DND-41 (cell line): ENCODE measurements around the gene MXD1.

Source experiments
- ATAC-seq: fragments of 200-7000 bp; cut with Tn5 transposase; 3 replicates; pipeline ENCODE4 v1.9.1; 2021; ENCODE audit warnings: low read depth; ENCODE audit not compliant: insufficient read depth
- DNase-seq: peaks from one replicate; pipeline ENCODE4 v3.0.0-alpha.2; 2020
- H2AFZ ChIP-seq: 2 replicates; pipeline ENCODE4 v1.6.0; 2012; ENCODE audit warnings: low read depth, low read length
- H3K27ac ChIP-seq: 2 replicates; pipeline ENCODE4 v1.5.1; 2012; ENCODE audit warnings: low read length, inconsistent platforms
- H3K27me3 ChIP-seq: fragments of 200-600 bp; sonication (generic); 2 replicates; pipeline ENCODE4 v1.6.0; 2012; ENCODE audit warnings: low read length, mild to moderate bottlenecking, inconsistent platforms; ENCODE audit not compliant: insufficient read depth, poor library complexity
- H3K36me3 ChIP-seq: 2 replicates; pipeline ENCODE4 v1.5.1; 2012; ENCODE audit warnings: low read length, inconsistent platforms; ENCODE audit not compliant: insufficient read depth
- H3K4me1 ChIP-seq: 2 replicates; pipeline ENCODE4 v1.5.1; 2012; ENCODE audit warnings: mild to moderate bottlenecking, low read length; ENCODE audit not compliant: insufficient read depth
- H3K4me2 ChIP-seq: 2 replicates; pipeline ENCODE4 v1.6.0; 2012; ENCODE audit warnings: mild to moderate bottlenecking, moderate library complexity, low read length, inconsistent platforms; ENCODE audit not compliant: insufficient read depth
- H3K4me3 ChIP-seq, 2 experiments: fragments of 200-600 bp in 1 of 2; shearing (Covaris generic) in 1 of 2; 2 replicates each; pipeline ENCODE4 v1.5.1; 2012 to 2016; ENCODE audit warnings: inconsistent platforms in 2 of 2, low read length in 2 of 2, mild to moderate bottlenecking in 2 of 2, low read depth in 1 of 2, moderate library complexity in 1 of 2
- H3K79me2 ChIP-seq: 2 replicates; pipeline ENCODE4 v1.6.0; 2012; ENCODE audit warnings: low read length, inconsistent platforms; ENCODE audit not compliant: insufficient read depth
- H3K9ac ChIP-seq: 2 replicates; pipeline ENCODE4 v1.6.0; 2012; ENCODE audit warnings: low read depth, mild to moderate bottlenecking, inconsistent platforms, low read length, moderate library complexity
- H3K9me3 ChIP-seq: 2 replicates; pipeline ENCODE4 v1.5.1; 2012; ENCODE audit warnings: low read length, moderate library complexity, mild to moderate bottlenecking, inconsistent platforms; ENCODE audit not compliant: insufficient read depth, severe bottlenecking
- H4K20me1 ChIP-seq: 2 replicates; pipeline ENCODE4 v1.6.0; 2012; ENCODE audit warnings: low read length; ENCODE audit not compliant: insufficient read depth
- EZH2 ChIP-seq: IDR thresholded peaks from 3 replicates; pipeline ENCODE4 v1.6.1; 2012; ENCODE audit warnings: borderline replicate concordance, low read depth, mild to moderate bottlenecking, moderate library complexity, low read length, inconsistent platforms; ENCODE audit not compliant: severe bottlenecking
- TF ChIP-seq, protein P1 (sequence below): IDR thresholded peaks from 2 replicates; pipeline ENCODE4 v1.5.1; 2012; ENCODE audit warnings: borderline replicate concordance, low read length, moderate library complexity, mild to moderate bottlenecking; ENCODE audit not compliant: poor library complexity, severe bottlenecking; ENCODE audit errors: extremely low read depth

Gene MXD1, protein sequence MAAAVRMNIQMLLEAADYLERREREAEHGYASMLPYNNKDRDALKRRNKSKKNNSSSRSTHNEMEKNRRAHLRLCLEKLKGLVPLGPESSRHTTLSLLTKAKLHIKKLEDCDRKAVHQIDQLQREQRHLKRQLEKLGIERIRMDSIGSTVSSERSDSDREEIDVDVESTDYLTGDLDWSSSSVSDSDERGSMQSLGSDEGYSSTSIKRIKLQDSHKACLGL

DNA sequence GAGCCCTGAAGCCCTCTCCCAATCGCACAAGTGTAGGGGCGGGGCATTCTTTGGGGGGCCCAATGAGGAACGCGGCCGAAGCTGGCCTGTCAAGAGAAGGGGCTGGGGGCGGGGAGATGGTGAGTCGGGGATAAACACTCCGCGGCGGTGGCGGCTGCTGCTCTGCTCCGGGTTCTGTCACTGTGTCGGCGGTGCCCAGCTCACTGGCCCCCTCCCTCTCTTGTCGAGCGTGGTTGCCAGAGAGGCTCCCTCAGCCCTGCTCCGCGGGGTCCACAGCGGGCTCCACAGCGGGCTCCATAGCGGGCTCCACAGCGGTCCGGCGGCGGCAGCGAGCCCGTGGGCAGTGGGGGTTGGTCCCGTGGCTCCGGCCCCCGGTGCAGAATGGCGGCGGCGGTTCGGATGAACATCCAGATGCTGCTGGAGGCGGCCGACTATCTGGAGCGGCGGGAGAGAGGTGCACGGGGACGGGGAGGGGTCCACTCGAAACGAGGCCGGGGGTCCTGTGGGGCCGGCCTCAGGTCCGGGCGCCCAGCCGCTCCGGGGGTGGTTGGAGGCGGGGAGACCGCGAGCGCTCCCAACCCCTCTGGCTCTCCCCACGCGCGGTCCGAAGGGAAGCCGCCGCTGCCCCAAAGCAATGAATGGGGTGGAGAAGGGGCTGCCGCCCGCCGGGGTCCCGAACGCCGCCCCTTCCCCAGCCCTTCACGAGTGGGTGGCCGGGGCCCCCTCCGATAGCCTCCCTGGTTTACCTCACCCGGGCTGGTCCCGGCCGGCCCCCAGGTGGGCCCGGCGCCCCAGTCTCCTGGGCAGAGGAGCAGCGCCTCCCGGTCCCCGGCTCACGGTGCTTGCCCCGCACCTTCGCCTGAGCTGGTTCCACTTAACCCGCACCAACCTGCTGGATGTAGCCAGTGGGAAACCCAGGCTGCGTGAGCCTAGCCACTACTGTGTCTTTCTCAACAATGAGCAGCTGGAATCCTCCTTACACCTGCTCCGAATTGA lies at the start of gene MXD1:
Gene MXD1, plus strand, starts transcription at position 160 of the 996 bp plus-strand sequence. Its CDS starts 222 bp downstream, at position 382.
- ATAC-seq: no peak
- TF ChIP-seq EZH2: no peak
- TF ChIP-seq, protein P1, sequence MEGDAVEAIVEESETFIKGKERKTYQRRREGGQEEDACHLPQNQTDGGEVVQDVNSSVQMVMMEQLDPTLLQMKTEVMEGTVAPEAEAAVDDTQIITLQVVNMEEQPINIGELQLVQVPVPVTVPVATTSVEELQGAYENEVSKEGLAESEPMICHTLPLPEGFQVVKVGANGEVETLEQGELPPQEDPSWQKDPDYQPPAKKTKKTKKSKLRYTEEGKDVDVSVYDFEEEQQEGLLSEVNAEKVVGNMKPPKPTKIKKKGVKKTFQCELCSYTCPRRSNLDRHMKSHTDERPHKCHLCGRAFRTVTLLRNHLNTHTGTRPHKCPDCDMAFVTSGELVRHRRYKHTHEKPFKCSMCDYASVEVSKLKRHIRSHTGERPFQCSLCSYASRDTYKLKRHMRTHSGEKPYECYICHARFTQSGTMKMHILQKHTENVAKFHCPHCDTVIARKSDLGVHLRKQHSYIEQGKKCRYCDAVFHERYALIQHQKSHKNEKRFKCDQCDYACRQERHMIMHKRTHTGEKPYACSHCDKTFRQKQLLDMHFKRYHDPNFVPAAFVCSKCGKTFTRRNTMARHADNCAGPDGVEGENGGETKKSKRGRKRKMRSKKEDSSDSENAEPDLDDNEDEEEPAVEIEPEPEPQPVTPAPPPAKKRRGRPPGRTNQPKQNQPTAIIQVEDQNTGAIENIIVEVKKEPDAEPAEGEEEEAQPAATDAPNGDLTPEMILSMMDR: no peak
- DNase-seq: peak; percentile 24
- peak within 1 kb of the TSS; percentile 98 for H3K9ac ChIP-seq
- H3K9me3 ChIP-seq: no peaks in the 10 kb centered on the region
- H3K27me3 ChIP-seq: no peaks in the 10 kb centered on the region
- H3K27ac ChIP-seq: peak within 1 kb of the TSS; percentile 93
- H4K20me1 ChIP-seq: no peaks in the 10 kb centered on the region
- peak within 1 kb of the TSS; percentile 96 for H3K4me2 ChIP-seq
- peak within 1 kb of the TSS; percentile 93 to 96 for H3K4me3 ChIP-seq
- peaks cover 34% of the 10 kb centered on the region for H3K4me1 ChIP-seq
- H3K36me3 ChIP-seq: peaks cover 16% of the 10 kb centered on the region
- H2AFZ ChIP-seq: peak within 1 kb of the TSS; percentile 90
- peaks cover 32% of the 10 kb centered on the region for H3K79me2 ChIP-seq

- Histone ChIP-seq H3K9ac (no peak overlapping the region), H3K27me3 (no peaks in the 10 kb centered on the region), H3K36me3 (no peaks in the 10 kb centered on the region), H3K4me3 (no peak overlapping the region), H3K27ac (no peak overlapping the region), H3K4me2 (no peak overlapping the region), H3K79me2 (0 out of 2 replicates have a peak, but pooled peaks cover under 1% of the 10 kb centered on the region), H4K20me1 (no peaks in the 10 kb centered on the region), H3K4me1 (peaks cover 5% of the 10 kb centered on the region), H3K9me3 (no peaks in the 10 kb centered on the region), H2AFZ (no peak overlapping the region)
- ATAC-seq (no peak), DNase-seq (no peak)
- TF ChIP-seq EZH2: no peak
- TF ChIP-seq, protein P1: no peak
These were observed 26.5 kb upstream of the MXD1 start for GRCh38 chr2:69888451-69888850.

DNA sequence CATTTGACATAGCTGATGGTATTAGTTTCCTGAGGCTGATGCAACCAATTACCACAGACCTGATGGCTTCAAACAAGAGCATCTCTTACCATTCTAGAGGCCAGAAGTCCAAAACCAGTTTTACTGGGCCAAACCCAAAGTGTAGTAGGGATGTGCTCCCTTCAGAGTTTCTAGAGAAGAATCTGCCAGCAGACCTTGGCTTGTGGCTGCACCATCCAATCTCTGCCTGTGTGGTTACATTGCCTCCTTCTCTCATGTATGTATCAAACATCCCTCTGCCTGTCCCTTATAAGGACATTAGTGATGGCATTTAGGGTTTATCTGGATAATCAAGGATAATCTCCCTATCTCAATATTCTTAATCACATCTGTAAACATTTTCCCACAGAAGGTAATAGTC lies 25.6 kb upstream of the MXD1 start:
- H3K27me3 ChIP-seq: no peaks in the 10 kb centered on the region
- no peaks in the 10 kb centered on the region for H4K20me1 ChIP-seq
- H2AFZ ChIP-seq: no peak overlapping the region
- no peaks in the 10 kb centered on the region for H3K9me3 ChIP-seq
- TF ChIP-seq, protein P1: no peak
- TF ChIP-seq EZH2: no peak
- ATAC-seq (no peak), DNase-seq (no peak)
- H3K36me3 ChIP-seq: no peaks in the 10 kb centered on the region
- H3K4me2 ChIP-seq: no peak overlapping the region
- H3K4me3 ChIP-seq: no peak overlapping the region
- peaks cover 9% of the 10 kb centered on the region for H3K79me2 ChIP-seq
- no peak overlapping the region for H3K27ac ChIP-seq
- H3K4me1 ChIP-seq: peaks cover 8% of the 10 kb centered on the region
- H3K9ac ChIP-seq: no peak overlapping the region
